Spinal cord (tissue), 10 donors: ENCODE measurements around the gene GRID2IP. TPM values are rescaled to one million over a fixed set of nuclear protein-coding genes. Genes with fewer than 3 reads are reported as not detected.

ENCODE experiments used
- DNase-seq, 6 donors: peaks; one replicate each; pipeline versions ENCODE4 v3.0.0 to v3.0.0-alpha.2; 2013 to 2015; ENCODE audit warnings: low spot score in 6 of 6, low read depth in 4 of 6
- H3K27ac ChIP-seq: one replicate; pipeline ENCODE4 v1.5.1; 2013; ENCODE audit warnings: low read depth, low read length, control low read depth
- H3K27me3 ChIP-seq: one replicate; pipeline ENCODE4 v1.6.1; 2013; ENCODE audit warnings: low read length; ENCODE audit not compliant: control insufficient read depth, insufficient read depth
- H3K36me3 ChIP-seq: one replicate; pipeline ENCODE4 v1.6.1; 2013; ENCODE audit warnings: low read length; ENCODE audit not compliant: control insufficient read depth, insufficient read depth
- H3K4me1 ChIP-seq: one replicate; pipeline ENCODE4 v1.6.1; 2013; ENCODE audit warnings: low read length; ENCODE audit not compliant: control insufficient read depth, insufficient read depth
- H3K4me3 ChIP-seq: one replicate; pipeline ENCODE4 v1.5.1; 2013; ENCODE audit warnings: low read depth, low read length, control low read depth
- H3K9me3 ChIP-seq: one replicate; pipeline ENCODE4 v1.6.1; 2013; ENCODE audit warnings: low read length; ENCODE audit not compliant: control insufficient read depth, insufficient read depth
- WGBS: methylation state at CpG from one replicate; pipeline ENCODE4 v1.1.5; 2013; ENCODE audit warnings: missing lambda C conversion rate; ENCODE audit not compliant: insufficient coverage; 5-methylcytosine and 5-hydroxymethylcytosine counted together
- polyA plus RNA-seq, 2 donors: library from polyadenylated mRNA; unstranded; fragments of 120-200 nt; gene quantifications; one replicate each; pipeline ENCODE4 v1.2.1, GENCODE V29; 2013; ENCODE audit not compliant: insufficient read length in 2 of 2
- total RNA-seq, 2 donors: library from RNA; depleted of rRNA in 1 of 2; stranded (reverse); fragments of 120-200 nt in 1 of 2; fragments of >200 nt in 1 of 2; gene quantifications; one replicate each; pipeline versions ENCODE4 v1.2.3 to v1.2.4, GENCODE V29; 2013 to 2014
- donor health status: healthy.

Gene GRID2IP
- total and polyA plus RNA-seq, 4 donors: 0.30 to 1.2 (median 0.38) TPM

GRCh38 chr7:6507906-6508305 lies 43.4 kb downstream of the GRID2IP start:
- H3K36me3 ChIP-seq: peaks cover 11% of the 10 kb centered on the region
- no peak overlapping the region for H3K27ac ChIP-seq
- no peak overlapping the region for H3K4me3 ChIP-seq
- peaks cover 14% of the 10 kb centered on the region for H3K4me1 ChIP-seq
- no peak for DNase-seq
- no peaks in the 10 kb centered on the region for H3K9me3 ChIP-seq
- H3K27me3 ChIP-seq: peaks cover 7% of the 10 kb centered on the region
- WGBS: 90% methylated on average over 4 of the region's 16 CpGs

- no peaks in the 10 kb centered on the region for H3K9me3 ChIP-seq
- H3K27me3 ChIP-seq: peaks cover 7% of the 10 kb centered on the region
- no peak for DNase-seq
- H3K4me1 ChIP-seq: peaks cover 18% of the 10 kb centered on the region
- WGBS: 61% methylated on average over 17 of the region's 20 CpGs
- H3K4me3 ChIP-seq: no peak overlapping the region
- no peak overlapping the region for H3K27ac ChIP-seq
- H3K36me3 ChIP-seq: peaks cover 10% of the 10 kb centered on the region
These were observed 45.3 kb downstream of the GRID2IP start for GRCh38 chr7:6505685-6506559.

- H3K4me3 ChIP-seq: peak overlapping the region; percentile 55
- peaks cover 2% of the 10 kb centered on the region for H3K36me3 ChIP-seq
- no peak overlapping the region for H3K27ac ChIP-seq
- peaks cover 18% of the 10 kb centered on the region for H3K4me1 ChIP-seq
- H3K27me3 ChIP-seq: peaks cover 7% of the 10 kb centered on the region
- no peaks in the 10 kb centered on the region for H3K9me3 ChIP-seq
- 37% methylated on average over 6 of the region's 9 CpGs for WGBS
- no peak for DNase-seq
These were observed 46.3 kb downstream of the GRID2IP start for GRCh38 chr7:6504996-6505395.

- H3K27me3 ChIP-seq: peaks cover 7% of the 10 kb centered on the region
- no peaks in the 10 kb centered on the region for H3K9me3 ChIP-seq
- peaks cover 2% of the 10 kb centered on the region for H3K36me3 ChIP-seq
- DNase-seq: no peak
- WGBS: 93% methylated on average over 4 of the region's 13 CpGs
- no peak overlapping the region for H3K4me3 ChIP-seq
- no peak overlapping the region for H3K27ac ChIP-seq
- H3K4me1 ChIP-seq: peaks cover 18% of the 10 kb centered on the region
These were observed 48.4 kb downstream of the GRID2IP start for GRCh38 chr7:6502886-6503285.

GRCh38 chr7:6501586-6502564 lies 49.4 kb downstream of the GRID2IP start:
- Histone ChIP-seq H3K4me1 (peaks cover 18% of the 10 kb centered on the region), H3K27ac (no peak overlapping the region), H3K27me3 (peaks cover 7% of the 10 kb centered on the region), H3K4me3 (no peak overlapping the region), H3K9me3 (no peaks in the 10 kb centered on the region), H3K36me3 (peaks cover 8% of the 10 kb centered on the region)
- no peak for DNase-seq
- WGBS: 88% methylated on average over 11 of the region's 12 CpGs

- Histone ChIP-seq H3K27me3 (peaks cover 7% of the 10 kb centered on the region), H3K36me3 (peaks cover 8% of the 10 kb centered on the region), H3K4me3 (no peak overlapping the region), H3K27ac (no peak overlapping the region), H3K9me3 (no peaks in the 10 kb centered on the region), H3K4me1 (peaks cover 18% of the 10 kb centered on the region)
- DNase-seq: no peak
- WGBS: 83% methylated on average over 1 of the region's 1 CpG
These were observed 50.6 kb downstream of the GRID2IP start for GRCh38 chr7:6500691-6501090.

GRCh38 chr7:6497994-6498393 lies 53.3 kb downstream of the GRID2IP start:
- Histone ChIP-seq H3K36me3 (peaks cover 8% of the 10 kb centered on the region), H3K9me3 (no peaks in the 10 kb centered on the region), H3K27ac (no peak overlapping the region), H3K27me3 (no peaks in the 10 kb centered on the region), H3K4me1 (peaks cover 5% of the 10 kb centered on the region), H3K4me3 (no peak overlapping the region)
- DNase-seq: no peak
- WGBS: 91% methylated on average over 14 of the region's 14 CpGs

GRCh38 chr7:6497637-6497905 lies 53.7 kb downstream of the GRID2IP start:
- 98% methylated on average over 8 of the region's 14 CpGs for WGBS
- Histone ChIP-seq H3K36me3 (peaks cover 8% of the 10 kb centered on the region), H3K4me3 (no peak overlapping the region), H3K27ac (no peak overlapping the region), H3K27me3 (no peaks in the 10 kb centered on the region), H3K4me1 (peaks cover under 1% of the 10 kb centered on the region), H3K9me3 (no peaks in the 10 kb centered on the region)
- DNase-seq: no peak

GRCh38 chr7:6496842-6497636 lies 54.2 kb downstream of the GRID2IP start:
- no peak for DNase-seq
- Histone ChIP-seq H3K36me3 (peaks cover 8% of the 10 kb centered on the region), H3K4me3 (no peak overlapping the region), H3K4me1 (no peaks in the 10 kb centered on the region), H3K27ac (no peak overlapping the region), H3K27me3 (no peaks in the 10 kb centered on the region), H3K9me3 (no peaks in the 10 kb centered on the region)
- WGBS: 75% methylated on average over 19 of the region's 19 CpGs
